ENCODE measurements around the gene ZNF800.

ZNF800 gene

DNA sequence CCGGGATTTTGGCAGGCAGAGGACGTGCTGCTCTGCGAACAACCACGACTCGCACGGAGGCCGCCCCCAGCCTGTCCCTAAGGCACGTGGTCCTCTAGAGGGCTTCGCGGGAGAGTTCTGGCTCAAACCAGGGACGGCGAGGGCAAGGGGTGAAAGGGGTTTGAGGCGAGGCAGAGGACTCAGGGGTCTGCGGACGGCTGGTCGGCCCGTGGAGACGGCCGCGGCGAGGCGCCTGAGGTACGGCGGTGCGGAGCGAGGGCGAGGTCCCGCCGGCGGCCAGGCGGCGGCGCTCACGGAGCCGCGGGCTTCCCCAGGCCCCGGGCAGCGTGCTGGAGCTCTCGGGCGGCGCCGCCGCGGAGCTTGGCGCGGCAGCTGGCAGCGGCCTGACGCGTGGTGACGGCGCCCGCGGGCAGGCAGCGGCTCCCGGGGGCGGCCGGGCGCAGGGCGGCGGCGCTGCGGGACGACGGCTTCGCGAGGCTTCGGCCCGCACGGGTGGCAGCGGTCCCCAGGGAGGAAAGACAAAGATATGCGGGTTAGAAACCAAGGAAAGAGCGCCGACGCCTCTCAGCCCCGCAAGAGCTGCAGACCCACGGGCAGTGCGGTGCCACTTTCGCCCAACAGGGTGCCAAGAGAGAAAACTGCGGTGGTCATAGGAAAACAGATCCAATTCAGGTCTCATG lies 44.8 kb downstream of the ZNF800 start:
- DNase-seq: no peak

DNA sequence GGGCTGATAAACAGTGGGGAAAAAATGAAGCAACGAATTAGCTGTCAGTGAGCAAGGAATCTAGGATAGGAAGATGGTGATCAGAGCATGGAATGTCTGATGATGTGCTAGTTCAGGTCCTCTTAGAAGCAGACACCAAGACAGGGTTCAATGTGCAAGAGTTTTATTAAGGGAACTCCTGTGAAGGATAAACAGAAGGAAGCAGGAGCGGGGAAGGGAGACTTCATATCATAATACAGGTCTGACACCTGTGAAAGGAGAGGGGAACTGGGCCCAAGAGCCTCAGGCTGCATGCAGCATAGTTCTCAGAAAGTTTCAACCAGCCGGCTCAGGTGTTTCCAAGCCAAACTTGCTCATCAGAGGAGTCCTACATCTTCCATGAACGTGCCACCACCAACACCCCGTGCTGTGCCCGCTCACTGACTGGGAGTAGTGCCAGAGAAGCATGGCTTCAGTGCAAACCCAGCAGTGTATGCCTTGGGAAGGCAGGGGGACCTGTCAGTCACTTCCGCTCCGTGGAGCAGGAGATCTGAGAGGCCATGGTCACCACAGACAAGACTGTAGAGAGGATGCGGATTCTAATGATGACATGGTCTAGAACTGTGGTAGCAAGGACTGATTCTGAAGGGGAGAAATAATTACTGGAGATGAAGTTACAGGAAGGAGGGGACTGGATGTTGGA lies 45.8 kb downstream of the ZNF800 start:
- no peak for DNase-seq

DNA sequence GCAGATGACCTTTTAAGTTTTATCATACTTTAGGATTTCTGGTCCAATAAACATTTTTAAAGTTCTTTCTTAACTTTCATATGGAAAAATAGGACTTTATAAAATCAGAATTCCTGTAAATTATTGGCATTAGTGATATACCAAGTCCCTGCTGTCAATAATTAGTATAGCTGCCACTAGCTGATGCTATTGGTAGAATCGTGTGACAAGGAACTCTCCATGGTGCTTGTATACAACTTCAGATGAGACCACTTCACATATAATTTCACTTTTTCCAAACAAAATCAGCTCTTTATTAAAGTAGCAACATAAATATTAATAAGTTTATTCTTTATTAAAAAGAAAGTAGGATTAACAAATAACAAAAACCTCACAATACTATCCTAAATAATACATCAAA lies 49.9 kb downstream of the ZNF800 start:
- no peak for DNase-seq

DNA sequence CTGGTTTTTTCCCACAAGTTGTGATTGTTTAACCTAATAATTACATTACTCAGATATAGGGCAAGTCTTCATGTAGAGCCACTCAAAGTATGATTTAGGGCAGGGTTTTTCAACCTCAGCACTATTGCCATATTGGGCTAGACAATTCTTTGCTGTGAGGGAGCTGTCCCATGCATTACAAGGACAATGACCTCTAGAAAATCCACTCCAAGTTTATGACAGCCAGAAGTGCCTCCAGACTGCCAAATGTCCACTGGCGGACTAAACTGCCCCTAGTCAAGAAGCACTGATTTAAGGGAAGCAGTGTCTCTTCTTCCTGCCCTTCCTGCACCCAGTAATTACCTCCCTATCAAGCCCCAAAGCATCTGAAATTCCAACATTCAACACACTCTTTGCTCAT lies 54.4 kb downstream of the ZNF800 start:
- no peak for DNase-seq

DNA sequence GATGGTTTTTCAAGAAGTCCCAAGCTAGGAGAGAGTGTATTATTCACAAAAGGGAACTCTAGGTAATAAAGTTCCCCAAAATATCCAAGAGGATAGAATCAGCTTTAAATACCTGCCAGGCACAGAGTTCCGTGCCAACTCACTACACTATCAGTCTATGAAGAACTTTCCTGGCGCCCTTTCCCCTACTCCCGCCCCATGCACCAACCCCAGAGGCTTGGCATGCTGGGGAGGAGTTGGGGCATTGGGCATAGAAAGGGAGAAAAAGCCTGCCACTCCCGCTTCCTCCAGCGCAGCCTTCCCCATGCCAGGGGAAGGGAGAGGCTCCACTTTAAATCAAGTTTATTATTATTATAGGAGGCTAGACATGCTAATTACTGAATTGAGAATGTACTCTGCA lies 54.9 kb downstream of the ZNF800 start:
- DNase-seq: no peak

DNA sequence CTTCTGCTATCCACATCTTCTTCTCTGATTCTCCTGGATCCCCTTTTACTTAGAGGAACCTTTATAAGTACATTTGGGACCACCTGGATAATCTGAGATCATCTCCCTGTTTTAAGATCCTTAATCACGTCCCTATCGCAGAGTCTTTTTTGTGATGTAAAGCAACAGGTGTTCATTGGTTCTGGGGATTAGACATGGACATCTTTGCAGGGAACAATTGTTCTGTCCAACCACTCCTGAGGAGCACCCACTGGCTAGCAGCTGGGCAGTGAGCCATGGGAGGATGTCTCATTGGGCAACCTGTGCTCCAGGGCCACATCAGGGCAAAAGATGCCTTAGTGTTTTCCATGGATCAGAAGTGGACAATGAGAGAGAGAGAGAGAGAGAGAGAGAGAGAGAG lies 56.0 kb downstream of the ZNF800 start:
- no peak for DNase-seq

DNA sequence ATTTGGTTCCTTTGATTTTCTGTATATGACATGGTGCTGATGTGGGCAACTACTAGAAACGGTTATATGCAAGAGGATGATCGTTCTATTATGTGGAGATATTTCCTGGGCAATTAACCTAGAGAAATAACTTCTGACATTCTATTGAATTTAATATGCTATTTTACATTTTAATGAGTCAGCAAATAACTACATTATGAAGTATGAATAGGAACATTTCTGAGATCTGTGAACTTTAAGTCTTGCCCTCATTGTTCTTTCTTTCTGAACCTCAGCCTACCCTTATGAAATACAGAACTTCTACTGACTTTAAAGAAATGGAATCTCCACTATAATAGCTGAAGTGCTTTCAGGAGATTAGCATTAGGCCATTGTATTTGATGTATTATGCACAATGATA lies 59.6 kb downstream of the ZNF800 start:
- DNase-seq: no peak

DNA sequence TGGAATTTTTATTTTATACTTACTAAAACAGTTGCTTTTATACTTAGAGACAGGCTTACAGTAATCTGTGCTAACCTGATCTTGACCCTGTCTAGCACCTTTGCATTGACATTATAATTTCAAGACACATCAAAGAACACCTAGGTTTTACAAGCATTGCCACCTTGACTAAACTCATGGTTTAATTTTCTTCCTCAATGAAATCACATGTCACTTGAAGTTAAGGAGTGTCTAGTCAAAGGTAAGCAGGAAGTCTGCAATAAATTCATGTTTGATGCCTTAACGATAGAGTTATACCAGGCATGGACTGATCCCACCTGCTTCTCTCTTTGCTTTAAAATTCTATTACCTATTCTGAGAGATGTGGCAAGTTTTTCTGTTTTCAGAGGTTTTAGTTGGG lies 62.4 kb downstream of the ZNF800 start:
- DNase-seq: no peak

DNA sequence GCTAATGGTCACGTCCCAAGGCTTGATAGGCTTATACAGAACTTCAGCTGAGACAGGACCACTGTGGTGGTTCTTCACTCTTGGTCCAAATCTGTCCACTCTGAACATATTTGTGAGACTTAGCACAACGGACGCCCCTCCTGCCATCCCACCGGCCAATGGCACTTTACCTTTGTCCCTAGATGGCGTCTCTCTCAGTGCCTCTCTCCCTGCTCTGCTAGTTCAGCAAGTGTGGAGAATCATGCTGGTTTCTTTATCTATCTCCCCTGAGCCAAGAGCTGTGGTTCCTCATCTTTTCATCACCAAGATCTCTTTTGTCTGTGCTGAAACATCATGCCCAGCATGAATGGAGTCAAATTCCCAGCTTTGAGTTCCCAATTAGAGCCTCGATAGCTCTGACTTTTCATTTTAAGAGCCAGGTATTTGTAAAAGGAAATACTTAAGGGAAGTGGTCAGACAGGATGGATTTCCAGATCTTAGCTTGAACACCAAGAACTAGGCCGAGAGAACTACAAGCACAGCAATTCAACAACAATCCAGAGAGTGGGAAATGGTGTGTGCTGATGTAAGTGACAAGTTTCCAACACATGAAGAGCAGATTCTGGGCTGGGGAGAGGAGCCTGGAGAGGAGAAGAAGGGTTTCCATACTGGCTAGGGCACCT lies 69.5 kb downstream of the ZNF800 start:
- no peak for DNase-seq

DNA sequence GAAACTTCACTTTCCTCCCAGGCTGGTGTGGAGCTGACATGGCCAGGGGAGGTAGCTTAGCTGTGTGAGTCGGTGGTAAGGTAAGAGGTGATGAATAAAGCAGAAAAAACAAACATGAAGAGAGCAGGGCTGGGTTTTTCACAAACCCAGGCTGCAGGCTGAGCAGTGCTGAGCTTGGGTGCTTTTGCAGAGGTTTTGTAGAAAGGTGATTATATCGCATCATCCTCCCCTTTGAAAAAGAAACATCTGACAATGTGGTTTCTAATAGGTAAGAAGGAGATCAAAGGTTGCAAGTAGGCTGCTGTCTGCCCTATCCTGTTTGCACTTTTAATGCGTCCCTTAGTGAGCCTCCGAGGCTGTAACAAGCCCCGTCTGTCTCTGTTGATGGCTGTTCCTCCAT lies 70.2 kb downstream of the ZNF800 start:
- no peak for DNase-seq

DNA sequence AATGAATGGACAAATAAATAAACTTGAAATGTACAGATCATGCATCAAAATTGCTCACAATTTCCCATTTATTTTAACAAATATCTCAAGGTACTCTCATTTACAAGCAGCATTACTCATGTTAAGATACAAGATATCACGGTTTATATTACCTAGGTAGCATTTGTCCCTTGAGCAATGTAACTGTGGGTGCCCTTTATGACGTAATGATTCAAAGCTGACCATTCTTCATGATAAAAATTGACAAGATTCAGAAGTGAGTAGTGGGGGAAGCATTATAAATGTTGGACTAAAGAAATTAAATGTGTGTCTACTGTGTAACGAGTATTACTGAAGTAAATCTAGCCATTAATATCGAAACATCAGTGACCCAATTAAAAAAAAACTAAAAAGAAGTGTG lies 71.5 kb downstream of the ZNF800 start:
- no peak for DNase-seq
